SK-N-SH (cell line): Measurements from ENCODE around the gene ZNF516.

Experiments
- CHD2 ChIP-seq: fragments of 150-350 bp; IDR thresholded peaks from 2 replicates; pipeline ENCODE4 v1.6.1; 2018; ENCODE audit warnings: low read length; ENCODE audit not compliant: partially characterized antibody
- CTCF ChIP-seq: fragments of 200-600 bp; sonication (generic); IDR thresholded peaks from 2 replicates; pipeline ENCODE4 v1.6.1; 2017; ENCODE audit warnings: antibody characterized with exemption, mild to moderate bottlenecking, moderate library complexity
- JUND ChIP-seq: IDR thresholded peaks from 2 replicates; pipeline ENCODE4 v1.4.0; 2012

GRCh38 chr18:76371301-76372203 is 123.5 kb downstream of the ZNF516 start:
- TF ChIP-seq CHD2 (no peak), CTCF (no peak), JUND (no peak)
